Measurements from ENCODE around the gene GPR135.

Gene GPR135

DNA sequence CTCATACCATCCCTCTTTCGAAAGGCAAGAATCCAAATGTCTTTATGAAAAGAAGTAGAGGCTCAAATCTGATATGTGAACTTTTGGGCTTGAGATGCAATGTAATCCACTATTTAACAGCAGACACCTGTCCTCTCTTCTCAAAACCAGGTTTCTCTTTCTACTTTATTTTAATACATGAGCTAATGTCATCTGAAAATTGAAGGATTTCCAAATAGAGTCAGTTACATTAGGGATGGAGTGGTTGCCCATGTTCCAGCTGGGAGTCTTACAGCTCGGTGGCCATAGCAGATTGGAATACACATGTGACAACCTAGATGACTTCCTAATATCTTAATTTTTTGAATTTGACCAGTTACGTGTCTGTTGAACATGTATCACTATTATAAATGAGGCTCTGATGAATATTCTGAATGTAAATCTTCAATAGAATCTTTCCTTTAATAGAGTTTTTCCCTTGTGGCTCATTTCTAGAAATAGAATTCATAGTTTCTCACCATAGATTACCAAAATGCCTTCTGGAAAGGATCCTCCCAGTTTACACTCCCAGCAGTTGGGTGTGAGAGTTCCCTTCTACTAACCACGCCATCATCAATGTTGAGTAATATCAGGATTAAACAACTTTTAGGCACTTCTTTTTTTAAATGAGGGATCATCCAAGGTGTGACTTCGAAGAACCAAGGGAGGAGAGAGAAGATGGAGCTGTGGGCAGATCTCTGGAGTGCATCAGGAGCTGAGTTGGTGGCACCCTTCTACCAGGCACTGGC lies 49.2 kb downstream of the GPR135 start:
- H3K4me1 ChIP-seq (ENCODE audit: control insufficient read depth, low read depth, low read length): no peaks in the 10 kb centered on the region
- no peak overlapping the region for H3K27ac ChIP-seq (ENCODE audit: low read length)
- H3K36me3 ChIP-seq (ENCODE audit: control insufficient read depth, low read depth, low read length): no peaks in the 10 kb centered on the region
- no peak overlapping the region for H3K9ac ChIP-seq (ENCODE audit: low read length)
- H3K4me3 ChIP-seq (ENCODE audit: low read length): no peak overlapping the region
- H3K27me3 ChIP-seq (ENCODE audit: control insufficient read depth, insufficient read depth, low read length): no peaks in the 10 kb centered on the region
- H3K9me3 ChIP-seq (ENCODE audit: control insufficient read depth, low read depth, low read length): no peaks in the 10 kb centered on the region

Data from iPS-18a (cell line).